Pons (tissue), 1 donor: ENCODE measurements around the gene GPR85.
A peak's percentile ranks its signal among the peaks of the same experiment; 100 is the strongest.
"Not testable (repeated sequence)": the region's sequence is repeated elsewhere in the genome, so short reads cannot be mapped to it uniquely, and the experiment has no call there.

ENCODE experiments used
- DNase-seq: peaks from one replicate; pipeline ENCODE4 v3.0.0-alpha.2; 2016; ENCODE audit warnings: low spot score

The GPR85 gene, protein sequence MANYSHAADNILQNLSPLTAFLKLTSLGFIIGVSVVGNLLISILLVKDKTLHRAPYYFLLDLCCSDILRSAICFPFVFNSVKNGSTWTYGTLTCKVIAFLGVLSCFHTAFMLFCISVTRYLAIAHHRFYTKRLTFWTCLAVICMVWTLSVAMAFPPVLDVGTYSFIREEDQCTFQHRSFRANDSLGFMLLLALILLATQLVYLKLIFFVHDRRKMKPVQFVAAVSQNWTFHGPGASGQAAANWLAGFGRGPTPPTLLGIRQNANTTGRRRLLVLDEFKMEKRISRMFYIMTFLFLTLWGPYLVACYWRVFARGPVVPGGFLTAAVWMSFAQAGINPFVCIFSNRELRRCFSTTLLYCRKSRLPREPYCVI

GRCh38 chr7:113086431-113086888 lies at the start of gene GPR85:
Gene GPR85, minus strand, starts transcription at chr7:113086827. Its CDS starts 2,106 bp downstream, at chr7:113084721.
- DNase-seq, result peak; percentile 41

- DNase-seq, result no peak
Measured at GRCh38 chr7:113134025-113134424, 47.4 kb upstream of the GPR85 start.

- no peak for DNase-seq
Measured at GRCh38 chr7:113131367-113131766, 44.7 kb upstream of the GPR85 start.

- DNase-seq, result no peak
Measured at GRCh38 chr7:113128031-113128430, 41.4 kb upstream of the GPR85 start.

GRCh38 chr7:113125728-113126127 lies 39.1 kb upstream of the GPR85 start:
- no peak for DNase-seq

DNA sequence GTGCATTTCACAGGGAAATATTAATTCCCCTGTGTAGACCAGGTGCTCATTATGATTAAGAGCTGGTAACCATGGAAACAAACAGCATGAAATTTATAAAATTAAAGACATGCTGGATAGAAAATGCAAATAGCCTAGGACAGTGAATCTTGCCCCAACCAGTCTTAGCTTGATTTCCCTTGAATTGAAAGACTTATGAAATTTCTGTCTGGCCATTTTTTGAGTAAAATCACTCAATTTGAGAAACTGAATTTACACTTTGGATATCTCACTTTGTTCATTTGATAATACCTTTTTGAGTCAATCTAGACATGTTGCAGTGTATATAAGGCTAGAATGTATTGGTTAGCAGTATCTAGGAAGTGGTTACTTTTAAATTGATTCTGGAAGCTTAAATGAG lies 36.1 kb upstream of the GPR85 start:
- DNase-seq, result no peak

DNA sequence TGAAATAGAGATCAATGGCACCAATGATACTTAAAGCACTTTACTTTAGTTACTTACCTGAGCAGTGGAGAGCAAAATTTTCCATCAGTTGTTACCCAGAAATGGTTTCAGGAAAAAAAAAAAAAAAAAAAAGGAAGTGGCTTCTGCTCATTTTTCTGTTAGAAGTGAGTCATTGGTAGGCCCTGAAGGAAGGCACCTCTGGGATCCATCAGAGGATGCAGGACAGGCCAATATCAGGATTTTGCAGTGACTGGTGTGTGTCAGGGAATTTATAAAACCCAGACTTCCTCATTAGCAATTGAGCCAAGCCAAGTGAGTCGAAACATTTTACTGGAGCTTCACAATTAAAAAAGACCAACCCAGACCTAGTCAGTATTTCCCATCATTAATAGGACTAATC lies 34.0 kb upstream of the GPR85 start:
- DNase-seq, result no peak

DNA sequence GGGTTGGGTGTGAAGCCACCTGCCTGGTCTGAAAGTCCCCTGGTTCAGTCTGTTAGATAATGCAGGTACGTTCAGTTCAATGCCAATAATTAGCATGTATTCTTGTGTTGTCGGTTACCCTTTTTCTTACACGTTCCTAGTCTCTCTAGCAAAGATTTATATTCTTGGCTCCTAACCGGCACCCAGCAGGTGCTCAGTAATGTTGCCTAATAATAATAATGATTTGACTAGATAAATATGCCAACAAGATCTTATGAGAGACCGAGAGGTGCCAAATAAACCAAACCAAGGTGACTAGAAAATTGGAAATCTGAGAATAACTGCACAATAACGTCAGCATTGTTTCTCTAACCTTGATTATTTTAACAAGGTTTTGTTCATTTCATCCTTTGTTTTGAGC lies 32.8 kb upstream of the GPR85 start:
- DNase-seq, result peak; percentile 8

- DNase-seq, result peak; percentile 94
Measured at GRCh38 chr7:113118074-113118959, 31.7 kb upstream of the GPR85 start, which contains the start of gene SMIM30. Gene SMIM30, minus strand, starts transcription at chr7:113118554. Its CDS starts 976 bp downstream, at chr7:113117578.

DNA sequence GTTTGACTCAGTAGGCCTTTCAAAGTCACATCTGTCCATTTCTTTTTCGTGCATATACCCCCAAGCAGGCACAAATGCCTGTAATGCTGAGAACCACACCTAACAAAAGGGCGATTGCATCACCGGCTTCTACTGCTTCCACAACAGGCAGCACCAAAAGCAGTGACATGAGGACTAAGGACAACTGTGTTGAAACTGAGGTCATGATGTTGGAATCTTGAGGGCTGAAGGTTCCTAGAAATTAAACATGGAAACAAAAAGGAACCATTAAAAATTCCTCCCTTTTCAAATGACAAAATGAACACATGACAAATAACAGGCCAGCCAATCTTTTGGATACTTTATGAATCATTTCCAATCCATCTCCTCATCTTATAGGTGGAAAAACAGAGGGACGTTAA lies 30.7 kb upstream of the GPR85 start:
- DNase-seq, result not testable (repeated sequence)

DNA sequence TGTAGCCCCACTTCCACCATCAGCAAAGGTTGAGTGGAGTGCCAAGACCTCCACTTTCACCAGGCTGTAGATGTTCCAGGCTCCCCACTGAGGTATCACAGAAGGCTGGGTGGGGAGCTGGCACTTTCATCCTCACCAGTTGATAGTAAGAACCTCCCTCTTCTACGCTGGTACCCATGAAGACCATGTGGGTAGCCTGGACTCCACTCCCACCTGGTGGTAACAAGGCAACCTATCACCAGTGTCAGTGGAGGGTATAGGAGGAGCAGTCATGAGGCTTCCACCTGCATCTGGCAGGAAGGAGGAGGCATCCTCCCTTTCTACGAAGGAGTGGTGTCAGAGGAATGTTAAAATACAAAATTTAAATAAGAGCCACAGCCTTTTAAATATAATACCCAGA lies 27.3 kb upstream of the GPR85 start:
- no peak for DNase-seq

GRCh38 chr7:113109718-113110117 lies 23.1 kb upstream of the GPR85 start:
- no peak for DNase-seq

DNA sequence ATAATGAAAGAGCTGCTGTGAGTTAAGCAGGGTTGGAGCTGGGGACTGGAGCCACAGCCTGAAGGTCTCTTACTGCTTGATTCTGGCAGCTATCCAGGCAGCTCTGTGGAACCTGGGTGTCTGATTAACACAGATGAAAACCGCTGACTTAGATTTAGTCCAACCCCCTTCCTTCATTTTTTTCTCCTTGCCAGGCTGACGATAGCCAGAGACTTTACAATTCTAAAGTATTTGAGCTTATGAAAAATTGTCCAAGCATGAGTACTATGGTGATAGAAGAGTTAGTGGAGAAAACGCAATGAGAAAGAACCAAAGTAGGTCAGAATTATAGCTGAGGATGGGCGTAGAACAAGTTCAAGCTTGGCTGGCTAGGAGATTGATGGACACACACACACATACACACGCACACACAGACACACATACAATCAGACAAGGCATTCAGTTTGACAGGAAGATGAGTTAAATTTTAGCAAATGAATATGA lies 13.5 kb upstream of the GPR85 start:
- no peak for DNase-seq

DNA sequence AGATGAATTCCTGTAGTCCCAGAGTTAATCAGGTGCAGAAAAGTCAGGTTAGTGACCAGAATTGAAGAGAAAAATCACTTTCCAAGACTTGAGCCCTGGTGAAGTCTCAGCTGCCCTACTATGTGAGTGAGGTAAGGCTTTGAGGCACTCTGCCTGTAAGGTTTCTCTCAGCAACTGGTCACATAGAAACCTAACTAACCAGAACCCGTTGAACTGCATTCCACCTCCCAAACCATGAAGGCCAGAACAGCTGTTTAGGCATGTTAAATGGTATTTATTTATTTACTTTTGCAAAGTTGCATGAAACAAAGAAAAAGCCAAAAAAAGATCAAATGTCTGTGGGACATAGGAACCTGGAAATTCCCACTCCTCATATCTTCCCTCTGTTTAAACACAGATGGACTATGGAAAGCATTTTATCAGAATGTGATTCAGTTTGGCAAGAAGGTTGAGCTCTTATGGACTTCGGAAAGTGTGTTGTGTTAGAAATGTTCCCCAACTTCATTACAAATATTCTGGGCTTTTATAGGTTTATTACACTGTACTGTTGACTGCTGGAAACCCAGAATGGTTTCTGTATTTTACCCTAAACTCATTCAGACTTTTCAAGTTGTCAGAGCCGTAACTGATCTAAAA lies 12.8 kb upstream of the GPR85 start:
- no peak for DNase-seq

DNA sequence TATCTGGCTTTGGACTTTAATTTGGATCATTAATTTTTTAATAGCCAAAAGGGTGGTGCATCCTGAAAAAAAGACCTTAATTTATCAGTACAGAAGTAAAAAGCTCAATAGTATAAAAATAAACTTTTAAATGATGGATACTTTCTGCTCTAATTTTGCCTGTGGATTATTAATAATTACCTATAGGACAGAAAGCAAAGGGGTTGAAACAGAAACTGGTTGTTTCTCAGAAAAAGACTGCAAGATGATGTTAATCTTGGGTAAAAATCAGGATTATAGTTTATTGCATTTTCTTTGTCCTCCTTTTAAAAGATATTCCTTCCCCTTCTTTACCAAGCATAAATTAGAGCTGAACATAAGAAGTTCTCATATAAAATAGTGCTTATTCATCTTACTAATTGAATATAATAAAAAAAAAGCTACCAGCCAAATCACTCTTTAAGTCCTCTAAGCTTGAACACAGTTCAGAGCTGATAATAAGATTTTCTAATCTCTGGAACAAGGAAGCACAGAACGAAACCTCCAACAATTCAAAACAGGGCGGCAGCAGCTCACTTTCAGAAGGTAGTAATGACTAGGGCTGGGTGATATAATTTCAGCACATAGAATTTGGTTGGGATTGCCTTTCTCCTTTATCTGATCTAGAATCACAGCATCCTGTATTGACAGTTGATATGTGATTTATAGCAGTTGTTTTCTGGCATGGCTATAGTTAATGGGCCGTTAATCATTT lies 8.1 kb upstream of the GPR85 start:
- DNase-seq, result no peak

GRCh38 chr7:113093561-113093960 lies 6.9 kb upstream of the GPR85 start:
- no peak for DNase-seq

DNA sequence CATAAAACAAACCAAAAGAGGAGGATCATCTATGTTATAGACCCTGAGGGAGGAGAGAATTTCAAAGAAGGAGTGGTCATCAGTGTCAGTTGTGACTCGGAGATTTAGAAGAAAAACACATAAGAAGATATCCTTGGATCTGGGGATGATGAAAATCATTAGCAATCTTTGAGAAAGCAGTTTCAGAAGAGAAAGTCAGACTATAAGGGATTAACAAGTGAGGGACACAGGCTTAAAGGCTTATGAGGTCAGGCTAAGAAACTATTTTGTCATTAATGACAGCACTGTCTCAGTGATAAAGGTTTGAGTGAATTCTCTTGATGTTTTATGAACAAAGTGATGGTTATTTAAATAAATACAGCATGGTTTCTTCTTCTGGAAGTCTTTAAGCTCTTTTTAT lies 6.1 kb upstream of the GPR85 start:
- DNase-seq, result no peak

DNA sequence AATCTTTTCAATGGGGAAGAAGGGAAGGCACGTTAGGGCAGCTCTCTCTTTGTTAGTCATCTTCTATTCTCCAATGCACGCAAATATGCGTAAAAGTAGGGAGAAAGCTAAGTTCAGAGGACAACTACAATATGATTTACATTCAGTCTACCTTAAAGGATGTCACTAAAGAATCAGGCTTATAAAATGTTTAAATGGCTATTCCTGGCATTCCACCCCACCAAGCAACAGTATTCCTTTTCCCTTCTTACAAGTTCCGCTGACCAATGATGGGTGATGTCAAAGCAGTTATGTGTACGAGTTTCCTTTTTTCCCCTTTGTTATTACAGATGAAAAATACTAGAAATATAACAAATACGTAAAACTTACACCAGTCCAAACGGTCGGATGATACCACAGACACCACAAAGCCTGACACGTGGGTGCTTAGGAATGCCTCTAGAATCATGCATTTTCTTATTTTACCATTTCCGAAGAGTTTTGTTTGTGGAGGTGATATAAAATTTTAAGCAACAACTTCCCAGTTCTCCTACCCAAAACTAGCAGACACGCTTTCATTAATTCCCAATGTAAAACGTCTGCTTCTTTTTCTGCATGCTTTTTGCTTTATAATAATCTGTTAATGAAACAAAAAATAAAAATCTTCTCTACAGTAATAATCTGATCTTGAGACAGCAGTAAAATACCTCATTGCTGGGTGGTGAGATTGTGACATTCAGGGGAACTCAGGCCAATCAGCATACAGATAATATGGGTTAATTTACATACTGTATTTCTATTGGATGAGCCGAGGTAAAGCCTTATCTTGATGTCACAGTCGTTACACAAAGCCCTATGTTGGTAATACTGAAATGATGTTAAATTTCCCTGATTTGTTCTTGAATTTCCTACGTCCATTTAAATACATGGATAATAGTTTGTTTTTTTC lies 708 bp upstream of the GPR85 start:
- peak; percentile 86 for DNase-seq

- DNase-seq, result peak; percentile 31
Measured at GRCh38 chr7:113085781-113086390, 741 bp downstream of the GPR85 start.
